HFFc6 (cell line): Measurements from ENCODE around the gene PICK1. TPM values are rescaled to one million over a fixed set of nuclear protein-coding genes. Genes with fewer than 3 reads are reported as not detected.
"Not testable (repeated sequence)": the region's sequence is repeated elsewhere in the genome, so short reads cannot be mapped to it uniquely, and the experiment has no call there.

Experiments
- DNase-seq: peaks from one replicate; pipeline ENCODE4 v3.0.0-alpha.2; 2018
- H3K27ac Mint-ChIP-seq: 2 replicates; pipeline ENCODE4 v1.8.0; 2020; ENCODE audit warnings: mild to moderate bottlenecking, mixed read lengths
- H3K27me3 Mint-ChIP-seq: 2 replicates; pipeline ENCODE4 v1.8.0; 2021; ENCODE audit warnings: mild to moderate bottlenecking, moderate library complexity, mixed read lengths; ENCODE audit not compliant: insufficient read depth
- H3K36me3 Mint-ChIP-seq: 2 replicates; pipeline ENCODE4 v1.8.0; 2021; ENCODE audit warnings: low read depth, mixed read lengths
- H3K4me1 Mint-ChIP-seq: 2 replicates; pipeline ENCODE4 v1.8.0; 2020; ENCODE audit warnings: low read depth, mixed read lengths
- H3K4me3 Mint-ChIP-seq: 2 replicates; pipeline ENCODE4 v1.8.0; 2020; ENCODE audit warnings: mild to moderate bottlenecking, moderate library complexity, mixed read lengths
- H3K9me3 Mint-ChIP-seq: 2 replicates; pipeline ENCODE4 v1.8.0; 2020; ENCODE audit warnings: mild to moderate bottlenecking, mixed read lengths
- total RNA-seq, 6 experiments: library from RNA; stranded (reverse); fragmentation: NEBNext Ultra II Directional; extraction: Animal tissue kit (Norgen Biotek cat#: 25700); gene quantifications; 2 replicates in 1 of 6; 3 replicates in 5 of 6; pipeline ENCODE4 v1.2.3, GENCODE V29; 2021
- TF ChIP-seq, protein P1 (sequence below): fragments of 200-600 bp; sonication (generic); IDR thresholded peaks from 2 replicates; pipeline ENCODE4 v1.5.0; 2021; ENCODE audit warnings: antibody characterized with exemption, mild to moderate bottlenecking

The PICK1 gene
- total RNA-seq, 6 experiments from 2014 or later: 7.0 to 10.0 (median 7.7) TPM

DNA sequence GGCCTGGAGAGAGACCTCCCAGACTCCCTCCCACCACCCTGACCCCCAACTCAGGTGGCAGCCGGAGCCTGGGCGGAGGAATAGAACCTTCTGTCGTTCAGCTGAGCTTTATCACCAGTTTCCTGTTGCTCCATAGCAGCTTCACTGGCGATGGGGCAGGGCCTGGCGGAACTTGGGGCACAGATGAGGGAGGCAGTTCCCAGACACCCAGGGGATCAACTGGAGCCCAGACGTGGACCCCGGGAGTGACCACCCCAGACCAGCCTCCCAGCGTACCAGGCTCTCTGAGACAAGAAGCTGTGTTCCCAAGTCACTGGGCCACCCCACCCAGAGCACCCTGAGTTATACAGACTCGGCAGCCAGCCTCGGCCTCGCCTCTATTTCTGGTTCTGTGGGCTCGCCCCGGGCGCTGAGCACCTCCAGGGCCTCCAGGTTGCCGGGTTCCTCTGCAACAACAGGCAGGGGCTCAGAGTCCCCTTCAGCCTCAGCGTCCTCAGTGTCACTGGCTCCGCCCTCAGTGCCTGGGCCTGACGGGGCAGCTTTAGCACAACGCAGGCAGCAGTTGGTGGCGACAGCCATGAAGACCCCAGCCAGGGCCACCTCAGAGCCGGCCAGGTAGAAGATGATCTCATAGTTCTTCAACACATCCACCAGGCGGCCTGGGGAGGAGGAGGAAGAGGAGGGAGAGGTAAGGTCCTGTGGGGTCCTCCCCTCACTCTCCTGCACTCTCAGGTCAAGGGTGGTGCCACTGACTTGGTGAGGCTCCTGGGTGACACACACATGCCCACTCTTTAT is 21.0 kb downstream of the PICK1 start:
- no peak for DNase-seq
- no peak overlapping the region for H3K27ac Mint-ChIP-seq
- TF ChIP-seq, protein P1, sequence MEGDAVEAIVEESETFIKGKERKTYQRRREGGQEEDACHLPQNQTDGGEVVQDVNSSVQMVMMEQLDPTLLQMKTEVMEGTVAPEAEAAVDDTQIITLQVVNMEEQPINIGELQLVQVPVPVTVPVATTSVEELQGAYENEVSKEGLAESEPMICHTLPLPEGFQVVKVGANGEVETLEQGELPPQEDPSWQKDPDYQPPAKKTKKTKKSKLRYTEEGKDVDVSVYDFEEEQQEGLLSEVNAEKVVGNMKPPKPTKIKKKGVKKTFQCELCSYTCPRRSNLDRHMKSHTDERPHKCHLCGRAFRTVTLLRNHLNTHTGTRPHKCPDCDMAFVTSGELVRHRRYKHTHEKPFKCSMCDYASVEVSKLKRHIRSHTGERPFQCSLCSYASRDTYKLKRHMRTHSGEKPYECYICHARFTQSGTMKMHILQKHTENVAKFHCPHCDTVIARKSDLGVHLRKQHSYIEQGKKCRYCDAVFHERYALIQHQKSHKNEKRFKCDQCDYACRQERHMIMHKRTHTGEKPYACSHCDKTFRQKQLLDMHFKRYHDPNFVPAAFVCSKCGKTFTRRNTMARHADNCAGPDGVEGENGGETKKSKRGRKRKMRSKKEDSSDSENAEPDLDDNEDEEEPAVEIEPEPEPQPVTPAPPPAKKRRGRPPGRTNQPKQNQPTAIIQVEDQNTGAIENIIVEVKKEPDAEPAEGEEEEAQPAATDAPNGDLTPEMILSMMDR: no peak
- no peaks in the 10 kb centered on the region for H3K36me3 Mint-ChIP-seq
- no peak overlapping the region for H3K4me3 Mint-ChIP-seq
- H3K4me1 Mint-ChIP-seq: no peaks in the 10 kb centered on the region
- no peaks in the 10 kb centered on the region for H3K9me3 Mint-ChIP-seq
- peaks cover 8% of the 10 kb centered on the region; the same call in 1 of the 2 replicates for H3K27me3 Mint-ChIP-seq

- not testable (repeated sequence) for H3K27ac Mint-ChIP-seq, DNase-seq, H3K36me3 Mint-ChIP-seq, H3K4me3 Mint-ChIP-seq, H3K9me3 Mint-ChIP-seq, H3K4me1 Mint-ChIP-seq
- peaks cover 11% of the 10 kb centered on the region; the same call in 1 of the 2 replicates for H3K27me3 Mint-ChIP-seq
These were observed 22.0 kb downstream of the PICK1 start for GRCh38 chr22:38079208-38079607.

DNA sequence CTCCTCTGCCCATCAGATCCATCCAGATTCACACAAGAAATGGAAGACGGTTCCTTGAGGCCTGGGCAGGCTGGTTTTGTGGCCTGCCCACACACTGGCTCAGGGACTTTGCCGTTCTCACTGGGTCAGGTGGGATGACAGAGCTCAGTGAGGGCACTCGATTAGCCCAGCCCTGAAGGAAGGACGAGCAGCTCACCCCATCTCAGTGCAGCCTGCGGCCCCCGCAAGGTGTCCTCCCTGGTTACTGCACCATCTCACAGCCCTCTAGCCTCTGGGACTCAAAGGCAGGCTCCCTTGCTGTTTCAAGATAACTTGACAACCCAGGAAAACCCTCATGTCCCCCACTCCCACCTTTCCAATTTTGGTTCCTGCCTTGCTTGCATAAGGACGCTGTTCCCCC is 22.6 kb downstream of the PICK1 start:
- Mint-ChIP-seq H3K27ac (no peak overlapping the region), H3K4me1 (no peaks in the 10 kb centered on the region), H3K4me3 (no peak overlapping the region), H3K27me3 (peaks cover 11% of the 10 kb centered on the region; the same call in 1 of the 2 replicates), H3K36me3 (no peaks in the 10 kb centered on the region), H3K9me3 (no peaks in the 10 kb centered on the region)
- no peak for DNase-seq
- TF ChIP-seq, protein P1: no peak

DNA sequence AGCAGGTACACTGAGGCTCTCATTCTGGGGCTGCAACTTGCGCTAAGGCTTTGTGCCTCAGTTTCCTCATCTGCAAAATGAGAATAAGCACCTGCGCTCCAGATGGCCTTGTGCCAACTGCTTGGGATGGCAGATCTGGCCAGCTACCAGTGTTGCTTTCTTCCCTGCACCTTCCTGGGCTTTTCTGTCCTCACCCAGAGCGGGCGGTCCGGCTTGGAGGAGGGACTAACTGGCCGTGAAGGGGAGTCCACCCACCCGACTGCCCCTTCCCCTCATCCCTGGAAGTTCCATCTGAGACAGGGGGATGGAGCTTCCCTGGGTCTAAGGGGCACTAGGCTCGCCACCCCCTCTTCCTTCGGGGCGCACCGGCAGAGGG is 23.3 kb downstream of the PICK1 start:
- Mint-ChIP-seq H3K4me1 (no peaks in the 10 kb centered on the region), H3K4me3 (no peak overlapping the region), H3K27ac (no peak overlapping the region), H3K9me3 (no peaks in the 10 kb centered on the region), H3K36me3 (no peaks in the 10 kb centered on the region), H3K27me3 (peaks cover 11% of the 10 kb centered on the region; the same call in 1 of the 2 replicates)
- TF ChIP-seq, protein P1: no peak
- DNase-seq: no peak

GRCh38 chr22:38080850-38081635 is 23.8 kb downstream of the PICK1 start:
- no peaks in the 10 kb centered on the region for H3K4me1 Mint-ChIP-seq
- no peak for DNase-seq
- TF ChIP-seq, protein P1: no peak
- no peak overlapping the region for H3K27ac Mint-ChIP-seq
- H3K4me3 Mint-ChIP-seq: no peak overlapping the region
- H3K27me3 Mint-ChIP-seq: peaks cover 11% of the 10 kb centered on the region; the same call in 1 of the 2 replicates
- no peaks in the 10 kb centered on the region for H3K36me3 Mint-ChIP-seq
- H3K9me3 Mint-ChIP-seq: no peaks in the 10 kb centered on the region

DNA sequence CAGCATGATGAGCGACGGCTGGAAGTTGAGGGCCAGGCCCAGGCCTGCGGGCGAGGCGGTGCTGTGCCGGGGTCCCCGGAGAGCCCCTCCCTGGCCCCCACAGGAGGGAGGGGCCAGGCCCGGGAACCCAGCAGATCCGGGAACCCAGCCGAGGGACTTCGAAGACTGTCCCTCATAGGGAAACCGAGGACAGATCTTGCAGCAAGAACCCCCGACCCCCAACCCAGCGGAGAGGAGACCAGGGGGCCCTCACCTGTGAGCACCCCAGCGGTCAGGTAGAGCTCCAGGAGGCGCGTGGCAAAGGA is 24.4 kb downstream of the PICK1 start:
- no peaks in the 10 kb centered on the region for H3K36me3 Mint-ChIP-seq
- H3K4me3 Mint-ChIP-seq: no peak overlapping the region
- no peaks in the 10 kb centered on the region for H3K4me1 Mint-ChIP-seq
- H3K27me3 Mint-ChIP-seq: peaks cover 12% of the 10 kb centered on the region; the same call in 1 of the 2 replicates
- no peaks in the 10 kb centered on the region for H3K9me3 Mint-ChIP-seq
- TF ChIP-seq, protein P1: no peak
- no peak overlapping the region for H3K27ac Mint-ChIP-seq
- no peak for DNase-seq
